ENCODE results near the gene UBE3A.

DNA sequence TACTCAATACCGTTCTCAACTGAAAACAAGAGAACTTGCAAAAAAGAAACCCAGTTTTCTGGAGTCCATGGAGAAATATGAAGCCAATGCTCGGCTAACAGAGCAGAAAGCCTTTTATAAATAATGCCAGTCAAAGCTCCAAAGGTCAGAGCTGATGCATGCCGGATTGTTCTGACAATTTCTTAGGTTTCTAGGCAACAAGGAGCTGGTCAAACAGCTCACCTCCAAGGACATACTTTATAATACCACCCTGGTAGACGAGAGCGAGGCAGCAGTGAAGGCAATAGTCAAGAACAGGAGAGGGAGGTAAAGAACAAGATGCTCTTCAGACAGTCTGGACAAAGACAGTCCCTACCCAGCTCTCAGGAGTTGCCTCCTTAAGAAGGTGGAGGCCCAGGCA lies 111.1 kb downstream of the UBE3A start:
- TF ChIP-seq, protein P1, sequence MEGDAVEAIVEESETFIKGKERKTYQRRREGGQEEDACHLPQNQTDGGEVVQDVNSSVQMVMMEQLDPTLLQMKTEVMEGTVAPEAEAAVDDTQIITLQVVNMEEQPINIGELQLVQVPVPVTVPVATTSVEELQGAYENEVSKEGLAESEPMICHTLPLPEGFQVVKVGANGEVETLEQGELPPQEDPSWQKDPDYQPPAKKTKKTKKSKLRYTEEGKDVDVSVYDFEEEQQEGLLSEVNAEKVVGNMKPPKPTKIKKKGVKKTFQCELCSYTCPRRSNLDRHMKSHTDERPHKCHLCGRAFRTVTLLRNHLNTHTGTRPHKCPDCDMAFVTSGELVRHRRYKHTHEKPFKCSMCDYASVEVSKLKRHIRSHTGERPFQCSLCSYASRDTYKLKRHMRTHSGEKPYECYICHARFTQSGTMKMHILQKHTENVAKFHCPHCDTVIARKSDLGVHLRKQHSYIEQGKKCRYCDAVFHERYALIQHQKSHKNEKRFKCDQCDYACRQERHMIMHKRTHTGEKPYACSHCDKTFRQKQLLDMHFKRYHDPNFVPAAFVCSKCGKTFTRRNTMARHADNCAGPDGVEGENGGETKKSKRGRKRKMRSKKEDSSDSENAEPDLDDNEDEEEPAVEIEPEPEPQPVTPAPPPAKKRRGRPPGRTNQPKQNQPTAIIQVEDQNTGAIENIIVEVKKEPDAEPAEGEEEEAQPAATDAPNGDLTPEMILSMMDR (IDR thresholded peaks at IDR 0.05; ENCODE audit: insufficient read depth, low read length, poor library complexity, severe bottlenecking), result no peak
- TF ChIP-seq EZH2phosphoT487 (conservative IDR thresholded peaks at IDR 0.05; ENCODE audit: low read length), result no peak
